Fibroblast of lung (primary cell): Measurements from ENCODE around the gene LONP1. TPM values are rescaled to one million over a fixed set of nuclear protein-coding genes. Genes with fewer than 3 reads are reported as not detected.
A peak's percentile ranks its signal among the peaks of the same experiment; 100 is the strongest.

Experiments used
- DNase-seq, 2 donors: peaks; one replicate each; pipeline versions ENCODE4 v3.0.0 to v3.0.0-alpha.2; 2010; ENCODE audit warnings: low read depth in 2 of 2
- H2AFZ ChIP-seq: 2 replicates; pipeline ENCODE4 v1.5.1; 2012; ENCODE audit warnings: low read length, control low read depth, inconsistent platforms
- H3K27ac ChIP-seq: 2 replicates; pipeline ENCODE4 v1.5.1; 2011; ENCODE audit warnings: low read length, control low read depth; ENCODE audit not compliant: insufficient read depth
- H3K27me3 ChIP-seq: 2 replicates; pipeline ENCODE4 v1.5.1; 2011; ENCODE audit warnings: mild to moderate bottlenecking, low read length; ENCODE audit not compliant: control insufficient read depth, insufficient read depth
- H3K36me3 ChIP-seq: 2 replicates; pipeline ENCODE4 v1.5.1; 2011; ENCODE audit warnings: low read length; ENCODE audit not compliant: control insufficient read depth, insufficient read depth
- H3K4me1 ChIP-seq: 2 replicates; pipeline ENCODE4 v1.5.1; 2011; ENCODE audit warnings: low read length; ENCODE audit not compliant: control insufficient read depth, insufficient read depth; ENCODE audit errors: extremely low read depth
- H3K4me2 ChIP-seq: 2 replicates; pipeline ENCODE4 v1.5.1; 2011; ENCODE audit warnings: low read length, control low read depth; ENCODE audit not compliant: insufficient read depth; ENCODE audit errors: extremely low read depth
- H3K4me3 ChIP-seq, 4 experiments: fragments of 200-600 bp in 1 of 4; sonication (generic) in 1 of 4; replicated peaks in 1 of 4; 2 replicates each; pipeline ENCODE4 v1.5.1; 2011 to 2016; ENCODE audit warnings: low read length in 4 of 4, low read depth in 3 of 4, mild to moderate bottlenecking in 3 of 4, control low read depth in 2 of 4, inconsistent platforms in 1 of 4, mixed read lengths in 1 of 4; ENCODE audit not compliant: insufficient read depth in 1 of 4; ENCODE audit errors: control extremely low read depth in 1 of 4
- H3K79me2 ChIP-seq: 2 replicates; pipeline ENCODE4 v1.5.1; 2012; ENCODE audit warnings: mild to moderate bottlenecking, low read length, inconsistent platforms; ENCODE audit not compliant: control insufficient read depth, insufficient read depth
- H3K9ac ChIP-seq: 2 replicates; pipeline ENCODE4 v1.5.1; 2011; ENCODE audit warnings: mild to moderate bottlenecking, low read length, control low read depth; ENCODE audit not compliant: insufficient read depth
- H3K9me3 ChIP-seq: 2 replicates; pipeline ENCODE4 v1.5.1; 2012; ENCODE audit warnings: low read depth, low read length; ENCODE audit not compliant: control insufficient read depth, insufficient read depth
- H4K20me1 ChIP-seq: 2 replicates; pipeline ENCODE4 v1.5.1; 2011; ENCODE audit warnings: low read length; ENCODE audit not compliant: control insufficient read depth, insufficient read depth; ENCODE audit errors: extremely low read depth
- CTCF ChIP-seq, 2 donors: IDR thresholded peaks in 1 of 2; conservative IDR thresholded peaks in 1 of 2; 1 replicate in 1 of 2; 2 replicates in 1 of 2; pipeline ENCODE4 v1.5.1; 2011 to 2012; ENCODE audit warnings: low read length in 2 of 2, control low read depth in 1 of 2, inconsistent platforms in 1 of 2, low read depth in 1 of 2, mild to moderate bottlenecking in 1 of 2
- EZH2 ChIP-seq: IDR thresholded peaks from 2 replicates; pipeline ENCODE4 v1.5.1; 2012; ENCODE audit warnings: low read length, control low read depth, mild to moderate bottlenecking; ENCODE audit errors: missing control alignments
- polyA plus RNA-seq, 2 donors: library from polyadenylated mRNA; depleted of rRNA in 1 of 2; stranded (reverse) in 1 of 2; unstranded in 1 of 2; fragments of >200 nt; gene quantifications; 2 replicates each; pipeline ENCODE4 v1.2.1, GENCODE V29; 2011 to 2012; ENCODE audit warnings: missing spikeins in 1 of 2
- total RNA-seq: library from RNA; depleted of rRNA; stranded (reverse); fragments of >200 nt; gene quantifications from 2 replicates; pipeline ENCODE4 v1.2.1, GENCODE V29; 2014

The LONP1 gene
- total and polyA plus RNA-seq, 2 donors (not counting 1 experiment from before 2014, with no cell fraction given), result 29.8 to 172 TPM

DNA sequence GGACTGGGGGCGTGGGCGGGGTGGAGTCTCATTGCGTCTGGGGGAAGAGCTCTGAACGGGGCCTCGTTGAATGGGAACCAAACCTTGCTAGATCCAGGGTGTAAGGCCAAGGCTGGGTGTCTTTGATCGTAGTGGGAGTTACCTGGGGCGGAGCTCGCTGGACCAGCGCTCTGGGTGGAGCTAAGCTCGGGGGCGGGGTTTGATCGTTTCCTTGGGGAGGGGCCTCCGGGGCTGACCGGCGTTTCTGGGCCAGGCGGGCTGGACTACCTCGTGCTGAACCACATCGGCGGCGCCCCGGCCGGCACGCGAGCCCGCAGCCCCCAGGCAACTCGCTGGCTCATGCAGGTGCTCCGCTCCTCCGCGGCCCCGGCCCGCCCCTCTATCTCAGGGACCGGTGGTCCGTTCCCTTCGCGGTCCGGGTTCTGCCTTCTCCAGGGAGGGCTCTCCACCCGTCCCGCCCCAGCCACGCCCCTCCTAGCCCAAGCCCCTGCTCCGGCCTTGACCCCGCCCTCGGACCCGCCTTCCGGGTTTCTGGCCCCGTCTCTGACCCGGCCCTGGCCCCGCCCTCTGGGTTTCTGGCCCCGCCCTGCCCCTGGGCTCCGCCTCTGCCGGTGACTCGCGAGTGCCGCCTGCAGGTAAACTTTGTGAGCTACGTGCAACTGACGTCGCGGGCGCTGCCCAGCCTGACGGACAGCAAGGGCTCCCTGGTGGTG lies 33.1 kb downstream of the LONP1 start:
- peak; percentile 72 to 79 for TF ChIP-seq CTCF (conservative IDR thresholded peaks at IDR 0.05 in 1 of 2, IDR thresholded peaks at IDR 0.05 in 1 of 2; ENCODE audit: low read depth in 1 of 2, low read length in 2 of 2)
- TF ChIP-seq EZH2, result no peak
- H3K27me3 ChIP-seq, result peaks cover 3% of the 10 kb centered on the region
- peak overlapping the region; percentile 42 to 63 (median 56) for H3K4me3 ChIP-seq
- DNase-seq, result peak; percentile 74 to 92
- H3K4me1 ChIP-seq, result no peaks in the 10 kb centered on the region
- no peak overlapping the region for H3K9ac ChIP-seq
- H3K36me3 ChIP-seq, result peaks cover 6% of the 10 kb centered on the region
- peak overlapping the region; percentile 45 for H3K27ac ChIP-seq
- no peaks in the 10 kb centered on the region for H3K9me3 ChIP-seq
- H4K20me1 ChIP-seq, result no peaks in the 10 kb centered on the region
- peak overlapping the region; percentile 59 for H3K4me2 ChIP-seq
- peak overlapping the region; percentile 68 for H2AFZ ChIP-seq
- H3K79me2 ChIP-seq, result peaks cover 17% of the 10 kb centered on the region

GRCh38 chr19:5686326-5686646 lies 33.7 kb downstream of the LONP1 start:
- Histone ChIP-seq H3K4me2 (peak overlapping the region; percentile 59), H2AFZ (no peak overlapping the region), H3K9me3 (no peaks in the 10 kb centered on the region), H3K4me3 (peak overlapping the region in 2 of 4 experiments; percentile 42 to 62), H3K27ac (no peak overlapping the region), H3K27me3 (peaks cover 3% of the 10 kb centered on the region), H3K36me3 (peaks cover 2% of the 10 kb centered on the region), H3K9ac (no peak overlapping the region), H4K20me1 (no peaks in the 10 kb centered on the region), H3K4me1 (no peaks in the 10 kb centered on the region), H3K79me2 (peaks cover 12% of the 10 kb centered on the region)
- DNase-seq, result no peak
- TF ChIP-seq CTCF (conservative IDR thresholded peaks at IDR 0.05 in 1 of 2, IDR thresholded peaks at IDR 0.05 in 1 of 2; ENCODE audit: low read depth in 1 of 2, low read length in 2 of 2), result no peak
- TF ChIP-seq EZH2, result no peak

GRCh38 chr19:5684694-5685430 lies 35.1 kb downstream of the LONP1 start:
- TF ChIP-seq EZH2, result no peak
- no peak for TF ChIP-seq CTCF (conservative IDR thresholded peaks at IDR 0.05 in 1 of 2, IDR thresholded peaks at IDR 0.05 in 1 of 2; ENCODE audit: low read depth in 1 of 2, low read length in 2 of 2)
- Histone ChIP-seq H3K79me2 (peaks cover 2% of the 10 kb centered on the region), H3K4me3 (no peak overlapping the region), H2AFZ (no peak overlapping the region), H4K20me1 (no peaks in the 10 kb centered on the region), H3K36me3 (no peaks in the 10 kb centered on the region), H3K4me1 (no peaks in the 10 kb centered on the region), H3K4me2 (no peak overlapping the region), H3K27ac (no peak overlapping the region), H3K27me3 (peaks cover 3% of the 10 kb centered on the region), H3K9ac (no peak overlapping the region), H3K9me3 (no peaks in the 10 kb centered on the region)
- no peak for DNase-seq
